NOMO-1 treated with DMSO at 0.1 percent for 48 hours (cell line): ENCODE results near the gene EPC1.
"Not testable (repeated sequence)": the region's sequence is repeated elsewhere in the genome, so short reads cannot be mapped to it uniquely, and the experiment has no call there.

Experiments
- DNase-seq: peaks from one replicate; lab custom pipeline; 2025; ENCODE audit not compliant: unreplicated experiment; lab: John Stamatoyannopoulos, UW

The EPC1 gene, protein sequence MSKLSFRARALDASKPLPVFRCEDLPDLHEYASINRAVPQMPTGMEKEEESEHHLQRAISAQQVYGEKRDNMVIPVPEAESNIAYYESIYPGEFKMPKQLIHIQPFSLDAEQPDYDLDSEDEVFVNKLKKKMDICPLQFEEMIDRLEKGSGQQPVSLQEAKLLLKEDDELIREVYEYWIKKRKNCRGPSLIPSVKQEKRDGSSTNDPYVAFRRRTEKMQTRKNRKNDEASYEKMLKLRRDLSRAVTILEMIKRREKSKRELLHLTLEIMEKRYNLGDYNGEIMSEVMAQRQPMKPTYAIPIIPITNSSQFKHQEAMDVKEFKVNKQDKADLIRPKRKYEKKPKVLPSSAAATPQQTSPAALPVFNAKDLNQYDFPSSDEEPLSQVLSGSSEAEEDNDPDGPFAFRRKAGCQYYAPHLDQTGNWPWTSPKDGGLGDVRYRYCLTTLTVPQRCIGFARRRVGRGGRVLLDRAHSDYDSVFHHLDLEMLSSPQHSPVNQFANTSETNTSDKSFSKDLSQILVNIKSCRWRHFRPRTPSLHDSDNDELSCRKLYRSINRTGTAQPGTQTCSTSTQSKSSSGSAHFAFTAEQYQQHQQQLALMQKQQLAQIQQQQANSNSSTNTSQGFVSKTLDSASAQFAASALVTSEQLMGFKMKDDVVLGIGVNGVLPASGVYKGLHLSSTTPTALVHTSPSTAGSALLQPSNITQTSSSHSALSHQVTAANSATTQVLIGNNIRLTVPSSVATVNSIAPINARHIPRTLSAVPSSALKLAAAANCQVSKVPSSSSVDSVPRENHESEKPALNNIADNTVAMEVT

DNA sequence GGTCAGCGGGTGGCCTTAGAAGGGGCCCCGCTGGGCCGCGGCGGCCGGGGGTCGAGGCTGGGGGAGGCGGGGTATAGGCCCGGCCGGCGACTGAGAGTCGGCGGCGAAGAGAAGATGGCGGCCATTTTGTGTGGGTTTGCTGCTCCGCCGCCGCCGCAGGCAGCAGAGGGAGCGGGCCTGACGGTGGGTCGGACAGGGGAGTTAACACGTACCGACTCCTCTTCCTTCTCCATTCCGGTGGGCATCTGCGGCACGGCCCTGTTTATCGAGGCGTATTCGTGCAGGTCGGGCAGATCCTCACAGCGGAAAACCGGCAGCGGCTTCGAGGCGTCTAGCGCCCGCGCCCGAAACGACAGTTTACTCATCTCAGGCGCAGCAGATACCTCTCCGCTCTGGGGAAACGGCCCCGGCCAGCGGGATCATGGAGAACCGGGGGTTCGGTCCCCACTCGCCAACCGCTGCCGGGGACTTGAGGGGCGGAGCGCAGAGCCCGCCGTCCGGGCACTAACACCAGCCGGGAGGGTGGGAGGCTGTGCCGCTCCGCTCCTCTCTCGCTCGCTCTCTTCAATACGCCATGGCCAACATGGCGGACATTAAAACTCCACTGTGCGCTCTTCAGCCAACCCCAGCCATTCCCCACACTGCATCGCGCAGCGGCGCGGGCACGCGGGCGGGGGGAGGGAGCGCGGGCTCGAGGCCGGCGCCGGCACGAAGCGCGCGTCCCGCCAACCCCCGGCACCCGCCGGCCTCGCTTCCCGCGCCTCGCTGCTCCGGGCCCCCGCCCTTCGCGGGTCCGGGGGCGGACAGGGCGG, at the start of gene EPC1:
EPC1 (minus strand) TSS at position 608 of the 812 bp plus-strand sequence; CDS start at position 365, 243 bp downstream.
- peak; percentile 68 for DNase-seq

DNA sequence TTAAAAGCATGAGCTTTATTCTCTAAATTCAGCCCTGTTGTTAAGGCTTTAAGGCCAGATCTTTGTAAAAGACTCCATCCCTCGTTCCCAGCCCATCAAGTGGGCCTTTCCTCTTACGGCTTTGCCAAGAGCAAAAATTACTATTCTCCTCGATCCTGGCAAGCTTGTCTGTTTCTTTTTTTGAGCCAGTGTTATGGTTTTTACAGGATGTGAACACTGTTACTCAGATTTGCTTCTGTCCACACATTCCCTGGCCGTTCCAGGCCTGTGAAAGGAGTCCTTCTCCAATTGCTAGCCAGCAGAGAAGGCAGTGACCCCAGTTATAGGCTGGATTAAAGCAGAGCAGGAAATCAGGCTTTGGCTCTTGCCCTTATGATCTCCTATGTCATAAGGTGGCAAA, 47.0 kb upstream of the EPC1 start:
- DNase-seq, result no peak

DNA sequence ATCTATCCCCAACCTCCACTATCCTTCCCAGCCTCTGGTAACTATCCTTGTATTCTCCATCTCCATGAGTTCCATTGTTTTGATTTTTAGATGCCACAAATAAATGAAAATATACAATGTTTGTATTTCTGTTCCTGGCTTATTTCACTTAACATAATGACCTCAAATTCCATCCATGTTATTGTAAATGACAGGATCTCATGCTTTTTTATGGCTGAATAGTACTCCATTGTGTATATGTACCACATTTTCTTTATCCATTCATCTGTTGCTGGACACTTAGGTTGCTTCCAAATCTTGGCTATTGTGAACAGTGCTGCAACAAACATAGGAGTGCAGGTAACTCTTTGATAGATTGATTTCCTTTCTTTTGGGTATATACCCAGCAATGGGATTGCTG, 45.3 kb upstream of the EPC1 start:
- DNase-seq, result not testable (repeated sequence)

DNA sequence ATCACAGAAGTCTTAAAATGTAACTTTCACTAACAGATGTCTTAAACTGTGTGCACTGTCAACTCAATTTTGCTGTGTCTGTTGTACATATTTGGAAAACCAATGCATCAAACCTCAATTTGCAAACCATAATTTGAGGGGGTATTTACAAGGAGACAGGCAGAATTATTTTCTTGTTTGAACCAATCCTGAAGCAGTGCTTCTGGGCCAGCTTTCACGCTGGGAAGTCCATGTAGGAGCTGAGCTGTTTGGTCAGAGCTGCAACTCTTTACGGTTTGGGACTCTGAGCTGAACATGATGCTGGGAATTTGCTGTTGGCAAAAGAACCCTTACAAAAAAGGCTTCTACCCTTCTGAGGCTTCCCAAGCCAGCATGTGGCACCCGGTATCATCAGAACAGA, 43.2 kb upstream of the EPC1 start:
- no peak for DNase-seq

DNA sequence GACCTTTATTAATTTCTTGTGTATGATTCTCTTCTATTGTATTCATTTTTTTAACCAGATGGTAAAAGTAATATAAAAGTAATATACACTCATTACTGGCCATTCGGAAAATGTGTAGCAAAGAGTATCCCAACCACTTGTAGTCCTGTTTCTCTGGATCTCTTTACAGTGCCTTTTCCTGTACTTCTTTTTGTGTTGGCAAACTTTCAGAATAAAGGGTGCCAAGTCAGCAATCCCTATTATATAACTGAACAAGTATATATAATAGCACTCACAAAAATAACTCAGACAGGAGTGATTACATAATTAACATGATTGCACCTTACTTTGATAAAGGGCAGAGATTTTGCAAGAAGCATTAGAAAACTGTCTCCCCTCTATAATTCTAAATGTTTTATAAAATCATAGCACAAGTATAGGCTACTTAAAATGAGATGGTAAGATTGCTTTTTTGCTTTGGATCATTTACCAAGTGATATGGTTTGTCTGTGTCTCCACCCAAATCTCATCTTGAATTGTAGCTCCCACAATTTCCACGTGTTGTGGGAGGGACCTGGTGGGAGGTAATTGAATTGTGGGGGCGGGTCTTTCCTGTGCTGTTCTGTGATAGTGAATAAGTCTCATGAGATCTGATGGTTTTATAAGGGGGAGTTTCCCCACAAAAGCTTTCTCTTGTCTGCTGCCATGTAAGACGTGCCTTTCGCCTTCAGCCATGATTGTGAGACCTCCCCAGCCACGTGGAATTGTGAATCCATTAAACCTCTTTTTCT, 41.5 kb upstream of the EPC1 start:
- no peak for DNase-seq

DNA sequence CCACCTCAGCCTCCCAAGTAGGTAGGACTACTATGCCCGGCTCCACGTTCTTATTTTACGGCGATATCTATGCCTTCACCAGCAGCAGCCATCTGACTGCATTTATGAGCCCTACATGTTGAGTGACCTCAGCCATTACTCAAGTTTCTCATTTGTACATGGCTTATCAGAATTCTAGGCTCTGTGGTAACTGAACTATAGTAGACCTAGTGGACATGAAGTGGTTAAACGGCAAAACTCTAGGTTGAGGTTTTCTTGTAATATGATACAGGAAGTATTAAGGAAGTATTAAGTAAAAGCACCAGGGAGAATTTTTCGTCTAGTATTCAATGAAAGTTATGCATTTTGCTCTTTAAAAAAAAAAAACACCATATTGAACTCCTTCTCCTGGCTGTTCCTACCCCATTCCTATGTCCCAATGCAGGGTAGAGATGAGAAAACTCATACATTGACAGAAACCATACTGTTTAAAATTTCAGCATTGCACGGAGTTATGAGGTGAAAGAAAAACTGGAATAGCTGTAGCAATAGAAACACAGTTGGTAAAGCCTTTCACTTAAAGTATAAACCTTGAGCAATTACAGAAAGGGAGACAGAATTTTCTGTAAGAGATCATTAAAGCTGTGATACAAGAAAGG, 39.8 kb upstream of the EPC1 start:
- peak; percentile 32 for DNase-seq

DNA sequence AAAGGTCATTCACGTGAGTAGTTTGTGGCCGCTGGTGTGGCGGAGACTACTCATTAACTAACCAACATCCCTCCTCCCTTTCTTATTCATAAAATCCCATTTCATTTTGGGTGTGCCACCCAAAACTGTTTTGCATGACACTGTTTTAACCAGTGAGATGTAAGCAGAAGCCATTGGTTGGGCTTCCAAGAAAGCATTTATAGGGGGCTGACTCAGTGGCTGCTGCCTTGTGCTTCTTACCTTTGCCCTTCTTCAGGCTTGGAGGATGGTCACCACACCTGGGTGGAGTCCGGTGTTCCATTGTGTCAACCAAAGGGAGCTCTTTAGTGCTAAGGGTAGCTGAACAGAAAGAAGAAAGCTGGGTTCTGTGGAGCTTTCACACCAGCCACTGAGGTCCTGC, 37.2 kb upstream of the EPC1 start:
- no peak for DNase-seq

DNA sequence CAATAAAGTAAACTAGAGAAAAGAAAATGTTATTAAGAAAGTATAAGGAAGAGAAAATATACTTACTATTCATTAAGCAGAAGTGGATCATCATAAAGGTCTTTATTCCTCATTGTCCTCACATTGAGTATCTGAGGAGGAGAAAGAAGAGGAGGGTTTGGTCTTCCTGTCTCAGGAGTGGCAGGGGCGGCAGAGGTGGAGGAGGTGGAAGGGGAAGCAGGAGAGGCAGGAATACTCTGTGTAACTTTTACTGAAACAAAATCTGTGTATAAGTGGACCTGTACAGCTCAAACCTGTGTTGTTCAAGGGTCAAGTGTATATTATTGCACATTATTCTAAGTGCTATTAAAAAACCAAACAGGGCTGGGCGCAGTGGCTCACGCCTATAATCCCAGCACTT, 34.2 kb upstream of the EPC1 start:
- no peak for DNase-seq

DNA sequence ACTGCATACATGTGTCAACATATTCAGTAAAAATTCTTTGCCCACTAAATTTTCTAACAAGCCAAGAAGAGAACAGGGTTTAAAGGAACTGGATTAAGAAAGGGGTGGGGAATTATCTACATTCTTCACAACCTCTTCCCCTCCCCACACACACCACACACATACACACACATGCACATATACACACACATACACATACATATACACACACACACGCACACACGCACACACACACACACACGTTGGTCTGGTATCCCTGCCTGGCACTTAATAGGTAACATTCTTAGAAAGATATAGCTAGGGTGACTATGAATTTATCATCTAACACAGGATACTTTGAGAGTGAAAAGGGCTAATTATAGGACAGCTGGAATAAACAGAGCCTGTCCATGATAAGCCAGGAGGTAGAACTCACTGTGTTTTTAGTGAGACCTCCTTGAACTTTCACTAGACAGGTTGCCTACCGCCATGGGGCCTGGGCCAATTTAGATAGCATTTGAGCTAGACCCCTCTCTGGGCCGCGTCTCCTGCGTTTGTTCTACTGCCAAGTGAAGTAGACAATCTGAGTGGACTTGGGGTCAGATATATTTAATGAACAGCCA, 33.1 kb upstream of the EPC1 start:
- no peak for DNase-seq

DNA sequence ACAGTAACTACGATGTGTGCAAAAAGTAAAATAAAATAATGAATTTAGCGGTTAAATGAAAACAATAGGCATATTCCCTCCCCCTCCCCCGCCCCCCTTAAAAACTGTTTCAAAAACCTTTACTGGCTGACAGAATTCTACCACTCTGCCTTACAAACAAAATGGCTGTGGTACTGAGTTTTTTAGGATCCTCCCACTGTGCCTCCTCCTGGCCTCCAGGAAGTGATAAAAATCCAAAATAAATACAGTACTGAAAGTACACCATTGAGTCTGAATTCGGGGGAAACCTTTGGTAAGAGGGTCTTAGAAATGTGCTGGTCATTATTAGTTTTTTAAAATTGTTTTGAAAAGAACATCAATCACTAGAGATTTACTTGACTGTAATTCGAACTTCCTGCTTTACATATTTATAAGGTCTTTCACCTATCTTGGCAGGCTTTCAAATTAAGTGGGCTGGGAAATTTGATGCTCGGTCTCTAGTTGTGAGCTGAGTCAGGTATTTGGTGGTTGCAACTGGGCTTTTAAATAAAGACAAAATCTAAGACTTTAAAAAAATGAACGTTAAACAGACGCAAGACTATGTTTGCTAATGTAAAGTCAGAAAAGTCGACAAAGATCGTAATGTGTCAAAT, 32.5 kb upstream of the EPC1 start:
- peak; percentile 78 for DNase-seq

DNA sequence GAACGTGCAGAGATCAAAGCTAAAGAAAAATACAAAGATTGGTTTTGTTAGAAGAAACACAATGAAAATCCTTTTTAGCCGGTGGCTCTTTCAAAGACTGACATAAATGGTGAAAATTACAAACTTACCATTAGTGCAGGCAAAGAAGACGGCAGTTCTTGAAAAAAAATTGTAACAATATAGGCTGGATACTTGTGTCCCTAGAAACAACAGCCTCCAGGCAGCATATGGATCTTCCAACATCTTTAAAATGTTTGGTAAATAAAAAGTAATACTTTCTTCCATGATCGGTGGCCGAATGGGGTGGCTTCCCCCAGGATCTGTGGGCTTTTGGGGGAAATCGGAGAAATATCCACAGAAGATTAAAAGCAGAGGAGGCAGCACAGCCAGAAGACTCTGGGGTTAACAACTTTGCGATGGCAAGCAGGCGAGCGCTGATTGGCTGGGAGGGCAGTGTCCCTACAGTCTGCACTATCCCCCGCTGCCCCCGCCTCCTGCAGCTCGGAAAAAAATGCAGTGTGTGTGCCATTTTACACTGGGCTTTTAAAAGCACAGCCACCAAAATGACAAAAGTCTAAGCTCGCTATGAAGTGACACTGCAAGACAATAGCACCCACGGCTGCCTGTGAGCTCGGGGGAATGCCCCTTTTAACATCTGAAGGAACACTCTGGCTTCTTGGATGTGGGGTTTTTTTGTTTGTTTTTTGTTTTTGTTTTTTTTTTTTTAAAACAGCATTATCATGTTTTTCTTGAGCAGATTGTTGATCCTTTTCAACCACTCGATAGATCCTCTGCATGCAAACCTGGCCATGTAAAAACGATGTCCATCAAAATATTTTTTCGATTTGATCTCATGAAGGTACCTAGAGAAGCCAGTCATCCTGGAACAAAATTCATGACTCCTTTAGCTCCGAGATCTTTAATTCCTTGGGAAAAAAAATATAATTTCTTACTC, 31.7 kb upstream of the EPC1 start:
- DNase-seq, result peak; percentile 93

DNA sequence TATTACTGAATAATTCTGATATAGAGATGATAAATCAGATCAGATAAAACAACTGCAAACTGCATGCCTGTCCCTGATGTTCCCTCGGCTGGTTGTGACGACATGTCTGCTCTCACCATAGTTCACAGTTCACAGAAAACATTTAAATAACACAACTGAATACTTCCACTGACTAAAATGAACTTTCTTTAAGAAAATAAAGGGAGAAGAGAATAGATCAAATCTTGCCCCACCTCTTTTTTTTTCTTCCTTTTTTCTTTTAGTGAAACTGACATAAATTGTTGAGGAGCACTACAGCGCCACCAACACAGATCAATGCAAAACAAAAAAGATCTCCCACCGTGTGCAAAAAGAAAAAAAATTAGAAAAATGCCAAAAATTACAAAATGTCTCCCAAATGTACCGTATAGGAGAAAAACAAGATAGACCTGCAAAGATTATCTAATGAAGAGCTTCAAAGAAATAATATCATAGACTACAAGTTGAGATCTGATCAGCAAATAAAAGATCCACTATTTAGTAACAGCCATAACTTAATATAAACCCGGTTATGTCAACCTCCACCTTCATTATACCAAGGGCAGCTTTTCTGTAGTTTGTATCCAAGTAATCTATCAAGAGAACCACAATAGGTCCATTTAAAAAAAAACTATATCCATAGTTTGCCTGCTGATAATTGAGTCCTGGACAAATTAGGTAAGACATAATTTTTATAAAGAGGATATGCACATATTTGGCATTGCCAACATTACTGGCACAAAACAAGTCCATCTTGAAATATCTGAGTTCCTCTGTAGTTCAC, 30.7 kb upstream of the EPC1 start:
- DNase-seq, result peak; percentile 75

DNA sequence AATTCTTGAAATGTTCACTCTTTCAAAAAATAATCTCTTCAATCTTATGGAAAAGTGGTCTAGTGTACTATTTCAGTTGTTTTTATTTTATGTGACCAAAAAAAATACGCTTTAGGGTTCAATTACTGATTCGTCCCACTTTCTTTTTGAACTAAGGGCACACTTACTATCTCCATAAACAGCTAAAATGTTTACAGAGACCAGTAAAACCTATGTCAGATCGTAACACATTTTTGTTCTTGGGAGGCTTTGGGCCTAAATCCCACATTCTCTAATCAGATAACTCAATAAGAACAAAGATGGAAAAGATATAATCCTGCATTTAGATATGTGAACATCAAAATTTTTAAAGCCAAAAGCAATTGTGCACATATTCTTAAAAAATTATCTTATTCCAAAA, 29.8 kb upstream of the EPC1 start:
- no peak for DNase-seq

DNA sequence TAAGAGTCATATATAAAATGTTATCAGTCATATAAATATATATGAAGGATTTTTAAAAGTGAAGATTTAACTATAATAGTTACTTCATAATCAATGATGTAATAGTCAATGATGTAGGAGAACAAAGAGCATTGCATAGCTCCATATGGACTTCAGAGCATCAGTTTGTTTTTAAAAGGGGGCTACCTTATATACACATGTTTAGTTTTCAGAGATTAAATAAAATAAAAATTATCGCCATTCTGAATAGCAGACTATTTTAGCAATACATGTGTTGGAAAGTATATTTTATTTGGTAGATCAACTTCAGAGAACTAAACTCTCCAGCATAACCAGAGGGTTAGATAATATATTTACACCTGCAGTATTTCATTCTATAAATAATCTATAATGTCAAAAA, 29.1 kb upstream of the EPC1 start:
- no peak for DNase-seq

DNA sequence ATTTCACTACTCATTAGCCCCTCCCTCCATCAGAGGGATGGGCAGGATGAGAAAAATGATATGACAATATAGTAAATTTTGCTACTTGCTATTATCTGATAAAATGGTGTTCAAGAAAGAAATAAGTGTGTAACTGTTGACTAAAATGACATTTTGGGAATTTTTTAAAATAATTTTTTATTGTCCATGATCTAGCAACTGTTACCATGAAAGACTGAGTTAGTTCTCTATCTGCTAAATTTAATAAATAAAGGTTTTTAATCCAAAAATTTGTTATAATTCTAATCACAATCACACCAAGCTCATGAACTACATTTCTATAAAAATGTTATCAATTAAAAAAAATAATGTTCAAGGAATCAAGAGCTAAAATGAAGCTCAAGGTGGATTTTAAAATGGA, 28.7 kb upstream of the EPC1 start:
- DNase-seq, result no peak

DNA sequence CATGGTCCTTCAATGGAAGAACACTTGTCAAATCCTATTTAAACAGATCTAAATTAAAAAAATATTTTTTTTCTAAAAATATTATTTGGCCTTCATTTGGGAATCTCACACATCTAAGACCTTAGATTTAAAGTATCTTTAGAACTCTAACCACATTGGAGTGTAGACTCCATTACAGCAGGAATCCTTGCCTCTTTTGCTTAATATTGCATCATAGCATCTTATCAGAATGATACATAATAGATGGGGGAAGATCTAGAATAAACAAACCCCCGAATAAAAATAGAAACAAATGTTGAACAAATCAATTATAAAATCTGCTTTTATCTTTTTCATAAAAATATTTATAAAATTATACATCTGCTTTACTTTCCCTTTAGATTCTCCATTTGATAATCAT, 27.6 kb upstream of the EPC1 start:
- no peak for DNase-seq

DNA sequence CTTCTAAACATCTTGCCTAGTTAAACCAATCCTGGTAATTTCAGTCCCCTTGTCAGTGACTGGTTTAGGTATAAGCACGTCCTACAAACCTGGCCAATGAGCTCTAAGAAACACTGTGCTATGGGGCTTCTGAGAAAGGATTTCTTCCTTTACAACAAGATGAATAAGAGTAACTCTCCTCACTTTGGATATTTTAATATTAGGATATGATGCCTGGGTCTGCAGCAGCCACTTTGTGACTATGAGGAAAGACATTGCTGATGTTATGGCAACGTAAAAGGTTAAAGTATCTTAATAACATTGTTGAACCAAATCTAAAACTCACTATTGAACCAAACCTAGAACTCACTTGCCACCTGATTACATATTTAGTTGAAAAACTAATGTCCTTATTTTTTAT, 26.5 kb upstream of the EPC1 start:
- DNase-seq, result no peak
